GM19099 (cell line): ENCODE data around the gene LRRC47.

Experiments used
- POLR2A ChIP-seq: IDR thresholded peaks from 3 replicates; pipeline ENCODE4 v1.6.1; 2011; ENCODE audit warnings: low read depth; ENCODE audit not compliant: insufficient read length; ENCODE audit errors: extremely low read depth

The LRRC47 gene

GRCh38 chr1:3796215-3797061, at the start of gene LRRC47:
Gene LRRC47, minus strand, starts transcription at chr1:3796498. Its CDS starts 22 bp downstream, at chr1:3796476.
- TF ChIP-seq POLR2A, result peak; percentile 89

GRCh38 chr1:3842912-3843311, 46.6 kb upstream of the LRRC47 start:
- TF ChIP-seq POLR2A, result no peak

- no peak for TF ChIP-seq POLR2A
These were observed 45.2 kb upstream of the LRRC47 start for GRCh38 chr1:3841491-3841890.

- no peak for TF ChIP-seq POLR2A
These were observed 42.5 kb upstream of the LRRC47 start for GRCh38 chr1:3838788-3839187.

GRCh38 chr1:3837685-3838084, 41.4 kb upstream of the LRRC47 start:
- no peak for TF ChIP-seq POLR2A

GRCh38 chr1:3837200-3837599, 40.9 kb upstream of the LRRC47 start:
- TF ChIP-seq POLR2A, result no peak

- TF ChIP-seq POLR2A, result no peak
These were observed 40.1 kb upstream of the LRRC47 start for GRCh38 chr1:3836421-3836820.

- TF ChIP-seq POLR2A, result no peak
These were observed 38.4 kb upstream of the LRRC47 start for GRCh38 chr1:3834701-3835100.

- no peak for TF ChIP-seq POLR2A
These were observed 35.4 kb upstream of the LRRC47 start for GRCh38 chr1:3831689-3832088.

- no peak for TF ChIP-seq POLR2A
These were observed 32.1 kb upstream of the LRRC47 start for GRCh38 chr1:3828391-3828790.

GRCh38 chr1:3827813-3828307, 31.6 kb upstream of the LRRC47 start:
- no peak for TF ChIP-seq POLR2A

GRCh38 chr1:3825356-3825755, 29.1 kb upstream of the LRRC47 start:
- TF ChIP-seq POLR2A, result no peak

- no peak for TF ChIP-seq POLR2A
These were observed 28.4 kb upstream of the LRRC47 start for GRCh38 chr1:3824650-3825049.

GRCh38 chr1:3822421-3822820, 26.1 kb upstream of the LRRC47 start:
- no peak for TF ChIP-seq POLR2A

- no peak for TF ChIP-seq POLR2A
These were observed 25.6 kb upstream of the LRRC47 start for GRCh38 chr1:3821908-3822307.

- no peak for TF ChIP-seq POLR2A
These were observed 25.1 kb upstream of the LRRC47 start for GRCh38 chr1:3821447-3821846.
